RWPE2 (cell line): ENCODE measurements around the gene CACTIN.

ENCODE experiments used
- ATAC-seq: fragments of 200-7000 bp; cut with Tn5 transposase; 3 replicates; pipeline ENCODE4 v1.9.1; 2021; ENCODE audit warnings: low read depth
- DNase-seq: peaks from one replicate; pipeline ENCODE4 v3.0.0-alpha.2; 2020; ENCODE audit warnings: low spot score
- H3K27ac ChIP-seq: fragments of 450-650 bp; 2 replicates; pipeline ENCODE4 v1.5.1; 2017; ENCODE audit warnings: mild to moderate bottlenecking; ENCODE audit not compliant: poor library complexity, severe bottlenecking
- H3K27me3 ChIP-seq: fragments of 250-450 bp; sonication (Bioruptor Pico); 2 replicates; pipeline ENCODE4 v1.5.1; 2021; ENCODE audit warnings: mild to moderate bottlenecking, moderate library complexity; ENCODE audit not compliant: insufficient read depth, poor library complexity, severe bottlenecking
- H3K36me3 ChIP-seq: fragments of 250-450 bp; sonication (Bioruptor Pico); 2 replicates; pipeline ENCODE4 v1.5.1; 2020; ENCODE audit warnings: low read depth, mild to moderate bottlenecking, moderate library complexity
- H3K4me1 ChIP-seq: fragments of 250-450 bp; sonication (Bioruptor Pico); 2 replicates; pipeline ENCODE4 v1.5.1; 2021; ENCODE audit warnings: mild to moderate bottlenecking, moderate library complexity; ENCODE audit not compliant: insufficient read depth, poor library complexity, severe bottlenecking
- H3K4me3 ChIP-seq: fragments of 250-450 bp; sonication (Bioruptor Pico); 2 replicates; pipeline ENCODE4 v1.5.1; 2021; ENCODE audit warnings: mild to moderate bottlenecking, moderate library complexity; ENCODE audit not compliant: severe bottlenecking
- H3K9me3 ChIP-seq: fragments of 250-450 bp; sonication (Bioruptor Pico); 2 replicates; pipeline ENCODE4 v1.5.1; 2021; ENCODE audit warnings: mild to moderate bottlenecking, moderate library complexity; ENCODE audit not compliant: severe bottlenecking
- CTCF ChIP-seq: fragments of 450-650 bp; IDR thresholded peaks from one replicate; pipeline ENCODE4 v1.5.1; 2017; ENCODE audit warnings: mild to moderate bottlenecking, moderate library complexity; ENCODE audit not compliant: poor library complexity, severe bottlenecking

Gene CACTIN

GRCh38 chr19:3605770-3606169, 20.8 kb downstream of the CACTIN start:
- TF ChIP-seq CTCF = no peak
- Histone ChIP-seq H3K4me1 (no peaks in the 10 kb centered on the region), H3K27me3 (no peaks in the 10 kb centered on the region), H3K27ac (no peak overlapping the region), H3K36me3 (no peaks in the 10 kb centered on the region), H3K4me3 (peak overlapping the region; percentile 26), H3K9me3 (no peaks in the 10 kb centered on the region)
- DNase-seq (no peak), ATAC-seq (no peak)

- Histone ChIP-seq H3K36me3 (no peaks in the 10 kb centered on the region), H3K9me3 (no peaks in the 10 kb centered on the region), H3K27ac (no peak overlapping the region), H3K4me1 (no peaks in the 10 kb centered on the region), H3K4me3 (no peak overlapping the region), H3K27me3 (no peaks in the 10 kb centered on the region)
- no peak for ATAC-seq
- DNase-seq = no peak
- TF ChIP-seq CTCF = no peak
Observed at GRCh38 chr19:3605361-3605760, 21.2 kb downstream of the CACTIN start.

GRCh38 chr19:3604987-3605343, 21.6 kb downstream of the CACTIN start:
- Histone ChIP-seq H3K4me1 (no peaks in the 10 kb centered on the region), H3K27ac (no peak overlapping the region), H3K27me3 (no peaks in the 10 kb centered on the region), H3K9me3 (no peaks in the 10 kb centered on the region), H3K4me3 (no peak overlapping the region), H3K36me3 (no peaks in the 10 kb centered on the region)
- ATAC-seq = no peak
- no peak for TF ChIP-seq CTCF
- DNase-seq = no peak

- Histone ChIP-seq H3K4me1 (no peaks in the 10 kb centered on the region), H3K36me3 (no peaks in the 10 kb centered on the region), H3K27me3 (no peaks in the 10 kb centered on the region), H3K4me3 (no peak overlapping the region), H3K9me3 (no peaks in the 10 kb centered on the region), H3K27ac (no peak overlapping the region)
- ATAC-seq (no peak), DNase-seq (no peak)
- no peak for TF ChIP-seq CTCF
Observed at GRCh38 chr19:3604227-3604986, 22.2 kb downstream of the CACTIN start.

- DNase-seq (no peak), ATAC-seq (no peak)
- H3K4me3 ChIP-seq = no peak overlapping the region
- no peaks in the 10 kb centered on the region for H3K36me3 ChIP-seq
- H3K27ac ChIP-seq = no peak overlapping the region
- H3K4me1 ChIP-seq = no peaks in the 10 kb centered on the region
- H3K27me3 ChIP-seq = no peaks in the 10 kb centered on the region
- no peaks in the 10 kb centered on the region for H3K9me3 ChIP-seq
- TF ChIP-seq CTCF = no peak
Observed at GRCh38 chr19:3603121-3603811, 23.3 kb downstream of the CACTIN start.
